GM10248 (cell line): ENCODE measurements around the gene NOSIP.

Source experiments
- CTCF ChIA-PET: fragments of 300-600 bp; sonication (Branson Sonifier 250); formaldehyde crosslinking; extraction: SDS; loops from one replicate; lab custom pipeline; 2021; ENCODE audit warnings: antibody characterized with exemption; lab: Yijun Ruan, JAX
- POLR2A ChIA-PET: fragments of 350-650 bp; sonication (Branson Sonifier 250); formaldehyde crosslinking; extraction: SDS; loops from one replicate; lab custom pipeline; 2020; ENCODE audit warnings: antibody characterized with exemption; lab: Yijun Ruan, JAX
- DNase-seq: peaks from one replicate; pipeline ENCODE4 v3.0.0; 2012; ENCODE audit errors: extremely low spot score
- CTCF ChIP-seq: IDR thresholded peaks from 2 replicates; pipeline ENCODE4 v1.5.1; 2012; ENCODE audit warnings: mild to moderate bottlenecking, low read depth; ENCODE audit errors: extremely low read depth, missing control alignments, control extremely low read depth

The NOSIP gene

GRCh38 chr19:49587227-49587626, 6.9 kb upstream of the NOSIP start:
- no peak for TF ChIP-seq CTCF
- ChIA-PET POLR2A (interaction anchor here (0.6 to 0.7 kb wide), 3 partner anchors 20 to 974 kb away, joined by 3 to 8 read pairs (median 3); no protein-coding TSS in a partner anchor), CTCF (no interaction called here)
- no peak for DNase-seq

- no peak for DNase-seq
- no peak for TF ChIP-seq CTCF
- ChIA-PET POLR2A (no interaction called here), CTCF (no interaction called here)
These were observed 4.7 kb upstream of the NOSIP start for GRCh38 chr19:49585023-49585422.

GRCh38 chr19:49583239-49583638, 2.9 kb upstream of the NOSIP start:
- POLR2A ChIA-PET: no interaction called here
- CTCF ChIA-PET: interaction anchor here (2.0 kb wide), 1 partner anchor 13 kb away, joined by 10 read pairs; no protein-coding TSS in a partner anchor
- no peak for TF ChIP-seq CTCF
- DNase-seq: no peak

GRCh38 chr19:49581007-49581508, 702 bp upstream of the NOSIP start, which contains the start of gene PRRG2:
Gene PRRG2, plus strand, starts transcription at chr19:49581316. Its CDS starts 1,904 bp downstream, at chr19:49583220.
- no peak for DNase-seq
- CTCF ChIA-PET: interaction anchor here (0.7 to 4.6 kb wide), 9 partner anchors 11 to 373 kb away, joined by 3 to 59 read pairs (median 4); no protein-coding TSS in a partner anchor

GRCh38 chr19:49579947-49580263, 451 bp downstream of the NOSIP start:
- no peak for TF ChIP-seq CTCF
- ChIA-PET CTCF (interaction anchor here (1.0 to 4.6 kb wide), 11 partner anchors 10 to 372 kb away, joined by 3 to 59 read pairs (median 4); partner anchors contain the start of gene RRAS), POLR2A (interaction anchor here (0.5 to 1.7 kb wide), 11 partner anchors 10 to 200 kb away, joined by 3 to 6 read pairs (median 4); partner anchors contain the start of genes AP2A1, RRAS and SCAF1)
- DNase-seq: no peak

More at GRCh38 chr19:49581007-49581508, 702 bp upstream of the NOSIP start, which contains the start of gene PRRG2:
- TF ChIP-seq CTCF: no peak
- POLR2A ChIA-PET: interaction anchor here (0.6 to 1.7 kb wide), 10 partner anchors 11 to 199 kb away, joined by 3 to 11 read pairs (median 4); partner anchors contain the start of genes AP2A1, RRAS and SCAF1

- DNase-seq: no peak
- POLR2A ChIA-PET: interaction anchor here (0.6 to 1.7 kb wide), 5 partner anchors 9 to 115 kb away, joined by 3 to 8 read pairs (median 4); partner anchors contain the start of gene RRAS
- CTCF ChIA-PET: interaction anchor here (1.0 to 4.6 kb wide), 7 partner anchors 9 to 371 kb away, joined by 3 to 59 read pairs (median 5); partner anchors contain the start of gene RRAS
- no peak for TF ChIP-seq CTCF
These were observed 1.2 kb downstream of the NOSIP start for GRCh38 chr19:49579193-49579592.
